Measurements from ENCODE around the gene PC.

- TF ChIP-seq CTCF (IDR thresholded peaks at IDR 0.05) (peak in 3 of 6 experiments; percentile 5 to 38 (median 25)), POLR2A (IDR thresholded peaks at IDR 0.05) (peak in 1 of 2 donors; percentile 61)
Measured at GRCh38 chr11:66891851-66892660, 66.1 kb downstream of the PC start.
